ENCODE data around the gene SKI. TPM values are rescaled to one million over a fixed set of nuclear protein-coding genes. Genes with fewer than 3 reads are reported as not detected.

The SKI gene
- total and polyA plus RNA-seq, 7 donors: 7.7 to 32.1 (median 21.4) TPM

GRCh38 chr1:2267862-2268261 lies 39.7 kb downstream of the SKI start:
- no peak for ATAC-seq
- WGBS, 3 donors: 88 to 91% (median 88%) methylated on average over 13 to 15 of the region's 15 CpGs
- intact Hi-C loops (cut with DNase I): no loop called here

DNA sequence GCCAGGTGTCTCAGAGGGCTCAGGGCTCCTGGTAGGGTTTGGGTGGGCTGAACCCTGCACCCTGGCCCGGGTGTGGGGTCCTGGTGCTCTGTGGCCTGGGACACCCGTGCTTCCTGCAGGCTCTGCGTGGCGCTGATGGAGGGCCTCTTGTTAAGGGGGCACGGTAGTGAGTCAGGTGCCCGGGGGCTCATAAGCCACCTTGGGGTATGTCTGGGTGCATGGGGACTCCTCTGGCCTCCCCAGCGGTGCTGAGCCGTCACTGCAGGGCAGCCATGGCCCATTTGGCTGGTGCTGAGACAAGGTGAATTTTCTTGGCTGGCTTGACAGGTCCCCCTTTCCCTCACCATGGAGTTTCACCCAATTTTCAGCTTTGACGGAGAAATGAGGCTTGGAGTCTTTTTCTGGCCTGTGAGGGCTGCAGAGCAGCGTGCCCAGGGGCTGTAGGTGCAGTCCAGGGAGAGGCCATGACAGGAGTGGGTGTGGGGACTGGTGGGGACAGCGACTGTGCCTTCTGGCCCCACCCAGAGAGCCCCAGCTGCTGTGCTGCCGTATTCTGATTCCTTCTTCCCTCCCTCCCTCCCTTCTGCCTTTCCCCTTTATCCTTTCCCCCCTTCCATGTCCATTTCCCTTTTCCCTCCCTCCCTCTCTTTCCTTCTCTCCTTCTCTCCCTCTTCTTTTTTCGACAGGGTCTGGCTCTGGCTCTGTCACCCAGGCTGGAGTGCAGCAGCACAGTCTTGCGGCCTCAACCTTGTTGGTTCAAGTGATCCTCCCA lies 40.4 kb downstream of the SKI start:
- no peaks in the 10 kb centered on the region for H3K9me3 ChIP-seq
- no peaks in the 10 kb centered on the region for H3K36me3 ChIP-seq (ENCODE audit: insufficient read depth in 1 of 2, low read depth in 1 of 2)
- DNase-seq: peak in 1 of 2 donors; percentile 48
- WGBS, 3 donors: 75 to 91% (median 78%) methylated on average over 14 of the region's 14 CpGs
- peaks cover 54% of the 10 kb centered on the region for H3K4me1 ChIP-seq
- no peaks in the 10 kb centered on the region for H3K27me3 ChIP-seq (ENCODE audit: insufficient read depth in 3 of 3, low read length in 2 of 3)
- H3K27ac ChIP-seq: no peak overlapping the region
- no peak for TF ChIP-seq CTCF (IDR thresholded peaks at IDR 0.05)
- no peak for ATAC-seq
- intact Hi-C loops (cut with DNase I): no loop called here
- H3K4me3 ChIP-seq: no peak overlapping the region

More at GRCh38 chr1:2267862-2268261, 39.7 kb downstream of the SKI start:
- Histone ChIP-seq H3K4me1 (peaks cover 48% of the 10 kb centered on the region), H3K4me3 (no peak overlapping the region), H3K36me3 (ENCODE audit: insufficient read depth in 1 of 2, low read depth in 1 of 2) (no peaks in the 10 kb centered on the region), H3K27ac (no peak overlapping the region), H3K9me3 (no peaks in the 10 kb centered on the region), H3K27me3 (ENCODE audit: insufficient read depth in 3 of 3, low read length in 2 of 3) (no peaks in the 10 kb centered on the region)
- no peak for TF ChIP-seq CTCF (IDR thresholded peaks at IDR 0.05)
- peak in 1 of 2 donors; percentile 35 for DNase-seq

DNA sequence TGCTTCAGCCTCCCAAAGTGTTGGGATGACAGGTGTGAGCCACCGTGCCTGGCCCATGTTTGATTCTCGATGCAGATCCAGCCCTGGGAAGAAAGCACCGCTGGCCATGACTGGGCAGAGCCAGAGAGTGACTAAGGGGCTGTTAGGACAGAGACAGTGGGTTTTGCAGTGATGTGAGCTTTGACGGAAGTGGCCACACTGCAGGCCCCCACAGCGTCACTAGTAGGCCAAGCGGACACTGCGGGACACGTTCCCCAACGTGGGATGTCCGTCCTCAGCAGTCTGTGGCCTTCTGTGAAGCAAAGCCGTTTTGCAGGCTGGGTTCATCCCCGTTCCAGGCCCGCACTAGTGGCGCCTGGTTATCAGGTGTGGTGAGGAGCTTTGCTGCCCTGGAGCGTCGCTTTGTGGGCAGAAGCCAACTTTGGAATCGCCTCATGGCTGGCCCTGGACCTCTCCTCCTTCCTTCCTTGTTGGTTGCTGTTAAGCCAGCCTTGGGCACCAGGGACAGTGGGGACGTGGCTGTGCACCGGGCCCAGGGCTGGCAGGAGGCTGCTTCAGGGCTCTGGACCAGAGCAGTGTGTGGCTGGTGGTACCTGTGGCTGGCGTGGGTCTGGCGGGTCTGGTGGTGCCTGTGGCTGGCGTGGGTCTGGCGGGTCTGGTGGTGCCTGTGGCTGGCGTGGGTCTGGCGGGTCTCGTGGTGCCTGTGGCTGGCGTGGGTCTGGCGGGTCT lies 41.2 kb downstream of the SKI start:
- H3K4me1 ChIP-seq: peaks cover 62% of the 10 kb centered on the region
- intact Hi-C loops (cut with DNase I): no loop called here
- WGBS, 3 donors: 89 to 91% (median 91%) methylated on average over 21 to 23 of the region's 28 CpGs
- no peak overlapping the region for H3K27ac ChIP-seq
- no peaks in the 10 kb centered on the region for H3K27me3 ChIP-seq (ENCODE audit: insufficient read depth in 3 of 3, low read length in 2 of 3)
- no peaks in the 10 kb centered on the region for H3K9me3 ChIP-seq
- no peak for ATAC-seq
- H3K4me3 ChIP-seq: no peak overlapping the region
- peak in 1 of 2 donors; percentile 36 for DNase-seq
- H3K36me3 ChIP-seq (ENCODE audit: insufficient read depth in 1 of 2, low read depth in 1 of 2): no peaks in the 10 kb centered on the region
- TF ChIP-seq CTCF (IDR thresholded peaks at IDR 0.05): no peak

DNA sequence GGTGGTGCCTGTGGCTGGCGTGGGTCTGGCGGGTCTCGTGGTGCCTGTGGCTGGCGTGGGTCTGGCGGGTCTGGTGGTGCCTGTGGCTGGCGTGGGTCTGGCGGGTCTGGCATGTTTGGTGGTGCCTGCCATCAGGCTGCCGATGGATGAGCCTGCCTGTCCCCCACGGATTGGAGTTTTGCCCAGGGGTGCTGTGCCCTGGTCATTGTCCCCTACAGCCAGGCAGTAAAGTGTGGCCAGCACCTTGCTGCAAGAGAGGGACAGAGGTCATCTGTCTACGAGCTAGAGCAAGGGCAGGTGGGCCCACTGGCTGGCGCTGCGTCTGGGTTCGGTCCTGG lies 41.8 kb downstream of the SKI start:
- Histone ChIP-seq H3K27ac (no peak overlapping the region), H3K4me1 (peaks cover 67% of the 10 kb centered on the region), H3K9me3 (no peaks in the 10 kb centered on the region), H3K4me3 (no peak overlapping the region), H3K27me3 (ENCODE audit: insufficient read depth in 3 of 3, low read length in 2 of 3) (no peaks in the 10 kb centered on the region), H3K36me3 (ENCODE audit: insufficient read depth in 1 of 2, low read depth in 1 of 2) (no peaks in the 10 kb centered on the region)
- WGBS, 3 donors: 76 to 83% (median 81%) methylated on average over 6 to 11 of the region's 13 CpGs
- no peak for ATAC-seq
- DNase-seq: peak; percentile 9 to 54
- TF ChIP-seq CTCF (IDR thresholded peaks at IDR 0.05): no peak
- intact Hi-C loops (cut with DNase I): no loop called here
